AG04449 (cell line): ENCODE results near the gene DGKB.

ENCODE experiments used
- CTCF ChIA-PET: fragments of 350-600 bp; formaldehyde crosslinking; extraction: SDS; loops from one replicate; lab custom pipeline; 2021; ENCODE audit warnings: antibody characterized with exemption; lab: Yijun Ruan, JAX
- POLR2A ChIA-PET: fragments of 400-600, 350-600 bp; formaldehyde crosslinking; extraction: SDS; loops from one replicate; lab custom pipeline; 2020; ENCODE audit warnings: antibody characterized with exemption, inconsistent platforms; lab: Yijun Ruan, JAX
- DNase-seq: peaks from one replicate; pipeline ENCODE4 v3.0.0-alpha.2; 2010; ENCODE audit warnings: low read depth, low spot score
- H3K4me3 ChIP-seq: 2 replicates; pipeline ENCODE4 v1.5.1; 2011; ENCODE audit warnings: low read depth, mild to moderate bottlenecking, control low read depth, low read length
- TF ChIP-seq, protein P1 (sequence below): IDR thresholded peaks from one replicate; pipeline ENCODE4 v1.5.1; 2011; ENCODE audit warnings: mild to moderate bottlenecking, moderate library complexity, low read length, control low read depth, inconsistent platforms; ENCODE audit not compliant: insufficient read depth; ENCODE audit errors: missing control alignments

The DGKB gene

DNA sequence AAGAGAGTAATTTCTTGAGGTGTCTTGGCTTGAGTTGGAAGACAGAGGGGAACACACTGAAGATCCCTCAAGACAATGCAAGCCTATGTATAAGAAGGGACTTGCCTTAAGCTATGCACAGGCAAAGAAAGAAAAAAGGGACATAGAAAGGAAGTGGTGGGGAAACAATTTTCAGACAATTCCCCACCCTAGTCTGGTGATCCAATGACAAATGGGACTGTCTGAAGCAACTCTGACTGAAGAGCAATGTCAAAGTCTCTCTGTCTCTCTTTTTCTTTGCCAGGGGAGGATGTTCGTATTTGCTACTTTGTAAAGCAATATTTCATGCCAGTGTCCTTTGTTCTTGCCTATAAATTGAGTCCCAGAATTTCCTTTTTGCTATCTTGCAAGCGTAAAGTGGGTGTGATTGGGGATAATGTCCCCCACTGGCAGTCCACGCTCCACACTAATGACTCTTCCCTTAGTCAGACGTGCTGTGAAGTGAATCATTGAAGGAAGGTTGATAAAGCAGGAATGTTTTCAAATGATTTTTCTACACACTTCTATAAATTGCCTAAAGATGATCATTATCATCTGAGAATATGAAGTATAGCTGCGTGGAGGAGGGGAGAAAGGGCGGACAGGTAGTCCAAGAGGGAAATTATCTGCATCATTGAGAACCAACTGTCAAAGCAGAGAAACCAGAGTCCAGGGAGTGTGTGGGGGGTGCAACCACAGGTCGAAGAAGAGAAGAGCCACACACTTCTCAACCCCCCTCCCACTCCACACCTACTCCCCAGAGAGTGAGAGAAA is 669.3 kb downstream of the DGKB start:
- no peak for DNase-seq
- CTCF ChIA-PET, result no interaction called here
- TF ChIP-seq, protein P1, sequence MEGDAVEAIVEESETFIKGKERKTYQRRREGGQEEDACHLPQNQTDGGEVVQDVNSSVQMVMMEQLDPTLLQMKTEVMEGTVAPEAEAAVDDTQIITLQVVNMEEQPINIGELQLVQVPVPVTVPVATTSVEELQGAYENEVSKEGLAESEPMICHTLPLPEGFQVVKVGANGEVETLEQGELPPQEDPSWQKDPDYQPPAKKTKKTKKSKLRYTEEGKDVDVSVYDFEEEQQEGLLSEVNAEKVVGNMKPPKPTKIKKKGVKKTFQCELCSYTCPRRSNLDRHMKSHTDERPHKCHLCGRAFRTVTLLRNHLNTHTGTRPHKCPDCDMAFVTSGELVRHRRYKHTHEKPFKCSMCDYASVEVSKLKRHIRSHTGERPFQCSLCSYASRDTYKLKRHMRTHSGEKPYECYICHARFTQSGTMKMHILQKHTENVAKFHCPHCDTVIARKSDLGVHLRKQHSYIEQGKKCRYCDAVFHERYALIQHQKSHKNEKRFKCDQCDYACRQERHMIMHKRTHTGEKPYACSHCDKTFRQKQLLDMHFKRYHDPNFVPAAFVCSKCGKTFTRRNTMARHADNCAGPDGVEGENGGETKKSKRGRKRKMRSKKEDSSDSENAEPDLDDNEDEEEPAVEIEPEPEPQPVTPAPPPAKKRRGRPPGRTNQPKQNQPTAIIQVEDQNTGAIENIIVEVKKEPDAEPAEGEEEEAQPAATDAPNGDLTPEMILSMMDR, result no peak

GRCh38 chr7:14229047-14229446 is 673.5 kb downstream of the DGKB start:
- H3K4me3 ChIP-seq, result no peak overlapping the region
- ChIA-PET POLR2A (no interaction called here), CTCF (no interaction called here)
- TF ChIP-seq, protein P1, result no peak
- no peak for DNase-seq

More for the DNA sequence above, 669.3 kb downstream of the DGKB start:
- H3K4me3 ChIP-seq, result no peak overlapping the region
- POLR2A ChIA-PET, result no interaction called here

GRCh38 chr7:14228341-14228740 is 674.2 kb downstream of the DGKB start:
- CTCF ChIA-PET, result no interaction called here
- POLR2A ChIA-PET, result no interaction called here
- TF ChIP-seq, protein P1, result no peak
- DNase-seq, result no peak
- no peak overlapping the region for H3K4me3 ChIP-seq

DNA sequence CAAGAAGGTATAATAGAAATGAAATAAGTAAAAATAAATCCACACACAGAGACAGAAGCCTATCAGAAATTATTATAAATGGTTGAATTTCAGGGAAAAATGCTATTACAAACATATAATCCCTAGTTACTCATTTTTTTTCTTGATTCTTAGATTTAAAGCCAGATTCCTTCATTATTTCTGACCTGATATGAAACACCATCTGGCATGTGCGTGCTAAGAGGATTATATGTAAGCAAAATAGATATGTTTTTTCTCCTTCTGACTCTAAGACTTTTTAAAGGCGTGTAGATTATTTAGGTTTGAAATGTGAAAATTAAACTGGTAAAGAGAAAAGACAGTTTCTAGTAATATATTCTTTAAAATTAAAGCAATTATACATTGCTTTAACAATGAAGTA is 676.4 kb downstream of the DGKB start:
- ChIA-PET CTCF (no interaction called here), POLR2A (no interaction called here)
- H3K4me3 ChIP-seq, result no peak overlapping the region
- TF ChIP-seq, protein P1, result no peak
- DNase-seq, result no peak

- ChIA-PET CTCF (no interaction called here), POLR2A (no interaction called here)
- DNase-seq, result no peak
- no peak overlapping the region for H3K4me3 ChIP-seq
- TF ChIP-seq, protein P1, result no peak
These were observed 683.4 kb downstream of the DGKB start for GRCh38 chr7:14219125-14219524.

- H3K4me3 ChIP-seq, result no peak overlapping the region
- TF ChIP-seq, protein P1, result no peak
- DNase-seq, result no peak
- ChIA-PET POLR2A (no interaction called here), CTCF (no interaction called here)
These were observed 684.2 kb downstream of the DGKB start for GRCh38 chr7:14218338-14218737.
